Sigmoid colon (tissue), 7 donors: Measurements from ENCODE around the gene LSR. TPM values are rescaled to one million over a fixed set of nuclear protein-coding genes. Genes with fewer than 3 reads are reported as not detected.

Experiments
- DNase-seq: peaks from one replicate; pipeline ENCODE4 v3.0.0-alpha.2; 2019
- H3K27ac ChIP-seq, 4 donors: fragments of 200-600 bp; sonication (generic); one replicate each; pipeline ENCODE4 v1.5.1; 2016 to 2019; ENCODE audit warnings: mild to moderate bottlenecking in 1 of 4
- H3K27me3 ChIP-seq, 3 donors: fragments of 200-600 bp; sonication (generic); one replicate each; pipeline ENCODE4 v1.5.1; 2019; ENCODE audit warnings: mild to moderate bottlenecking in 1 of 3
- H3K36me3 ChIP-seq, 4 donors: fragments of 200-600 bp; sonication (generic); one replicate each; pipeline ENCODE4 v1.5.1; 2016 to 2019
- H3K4me1 ChIP-seq, 4 donors: fragments of 200-600 bp; sonication (generic); one replicate each; pipeline ENCODE4 v1.5.1; 2017 to 2019
- H3K4me3 ChIP-seq, 4 donors: fragments of 200-600 bp; sonication (generic); one replicate each; pipeline ENCODE4 v1.5.1; 2017 to 2019; ENCODE audit warnings: mild to moderate bottlenecking in 2 of 4, moderate library complexity in 1 of 4
- H3K9me3 ChIP-seq, 4 donors: fragments of 200-600 bp in 3 of 4; sonication (generic) in 3 of 4; one replicate each; pipeline versions ENCODE4 v1.5.1 to v1.6.1; 2013 to 2019
- CTCF ChIP-seq, 4 experiments: fragments of 450-650 bp in 3 of 4; fragments of 200-600 bp in 1 of 4; IDR thresholded peaks; one replicate each; pipeline ENCODE4 v1.5.1; 2016 to 2019; ENCODE audit warnings: antibody characterized with exemption in 4 of 4, mild to moderate bottlenecking in 3 of 4, moderate library complexity in 2 of 4
- EP300 ChIP-seq, 4 donors: sonication (generic); formaldehyde crosslinking; IDR thresholded peaks; one replicate each; pipeline ENCODE4 v1.6.1; 2017; ENCODE audit warnings: antibody characterized with exemption in 4 of 4
- POLR2A ChIP-seq, 2 donors: fragments of 450-650 bp; IDR thresholded peaks; one replicate each; pipeline ENCODE4 v1.6.1; 2016; ENCODE audit warnings: antibody characterized with exemption in 2 of 2, mild to moderate bottlenecking in 2 of 2, moderate library complexity in 2 of 2
- POLR2AphosphoS5 ChIP-seq, 4 donors: sonication (generic); formaldehyde crosslinking; IDR thresholded peaks; one replicate each; pipeline ENCODE4 v1.6.1; 2017; ENCODE audit warnings: antibody characterized with exemption in 4 of 4
- WGBS, 2 donors: extraction: QIAGEN DNeasy Blood & Tissue Kit; methylation state at CpG; one replicate each; pipeline ENCODE4 v1.1.7; 2013; 5-methylcytosine and 5-hydroxymethylcytosine counted together
- intact Hi-C: fragments of 100-400 bp; cut with DNase I; formaldehyde crosslinking; loops from one replicate; pipeline ENCODE4 v1.15.1; 2023
- polyA plus RNA-seq, 3 donors: library from polyadenylated mRNA; stranded (reverse); fragments of 200-250 nt; gene quantifications; one replicate each; pipeline ENCODE4 v1.2.3, GENCODE V29; 2013
- total RNA-seq, 4 donors: library from RNA; depleted of rRNA; stranded (reverse); fragments of >200 nt; gene quantifications; one replicate each; pipeline ENCODE4 v1.1.0, GENCODE V29; 2016
- donor health status: healthy with polysubstance abuse.
- donor health status: Bipolar disorder and iron deficiency.
- donor health status: healthy.

The LSR gene
- total and polyA plus RNA-seq, 7 donors: 0.68 to 218 (median 3.6) TPM

- intact Hi-C loops: no loop called here
- no peak for TF ChIP-seq POLR2AphosphoS5 (IDR thresholded peaks at IDR 0.05)
- no peak for TF ChIP-seq POLR2A (IDR thresholded peaks at IDR 0.05)
- no peak for TF ChIP-seq EP300 (IDR thresholded peaks at IDR 0.05)
- TF ChIP-seq CTCF (IDR thresholded peaks at IDR 0.05): no peak
- Histone ChIP-seq H3K9me3 (no peaks in the 10 kb centered on the region), H3K4me3 (no peak overlapping the region), H3K4me1 (no peaks in the 10 kb centered on the region), H3K36me3 (no peaks in the 10 kb centered on the region), H3K27me3 (peaks cover 0 to 21% (median 0%) of the 10 kb centered on the region in 3 donors), H3K27ac (no peak overlapping the region)
- 83 to 89% methylated on average over 10 of the region's 10 CpGs for WGBS, 2 donors
- no peak for DNase-seq
These were observed 66.2 kb downstream of the LSR start for GRCh38 chr19:35314858-35315470.

GRCh38 chr19:35315883-35316282 is 67.1 kb downstream of the LSR start:
- Histone ChIP-seq H3K4me1 (no peaks in the 10 kb centered on the region), H3K27ac (no peak overlapping the region), H3K36me3 (no peaks in the 10 kb centered on the region), H3K4me3 (no peak overlapping the region), H3K27me3 (peaks cover 0 to 11% (median 0%) of the 10 kb centered on the region in 3 donors), H3K9me3 (no peaks in the 10 kb centered on the region)
- no peak for DNase-seq
- TF ChIP-seq POLR2AphosphoS5 (IDR thresholded peaks at IDR 0.05) (no peak), POLR2A (IDR thresholded peaks at IDR 0.05) (no peak), EP300 (IDR thresholded peaks at IDR 0.05) (no peak), CTCF (IDR thresholded peaks at IDR 0.05) (no peak)
- WGBS, 2 donors: 82 to 87% methylated on average over 9 of the region's 9 CpGs
- intact Hi-C loops: no loop called here

GRCh38 chr19:35316560-35316959 is 67.8 kb downstream of the LSR start:
- 60 to 71% methylated on average over 9 of the region's 9 CpGs for WGBS, 2 donors
- no peak for DNase-seq
- peaks cover 0 to 7% (median 0%) of the 10 kb centered on the region in 3 donors for H3K27me3 ChIP-seq
- H3K4me1 ChIP-seq: no peaks in the 10 kb centered on the region
- intact Hi-C loops: no loop called here
- H3K9me3 ChIP-seq: no peaks in the 10 kb centered on the region
- no peak overlapping the region for H3K4me3 ChIP-seq
- H3K27ac ChIP-seq: no peak overlapping the region
- no peaks in the 10 kb centered on the region for H3K36me3 ChIP-seq
- no peak for TF ChIP-seq POLR2AphosphoS5 (IDR thresholded peaks at IDR 0.05)
- TF ChIP-seq POLR2A (IDR thresholded peaks at IDR 0.05): no peak
- no peak for TF ChIP-seq EP300 (IDR thresholded peaks at IDR 0.05)
- TF ChIP-seq CTCF (IDR thresholded peaks at IDR 0.05): no peak

Other genes with a start within 250 kb of the LSR start
- 10 to 100 TPM; 27.1 to 58.9 (median 43.0) TPM for gene GRAMD1A, start 248.7 kb upstream of the LSR start, total RNA-seq
- 10 to 100 TPM in 2 of 3 donors, 1 to 10 TPM in 1; 5.1 to 41.1 (median 12.0) TPM for gene GRAMD1A, start 248.7 kb upstream of the LSR start, polyA plus RNA-seq
- gene SCN1B, start 218.5 kb upstream of the LSR start, total RNA-seq: 10 to 100 TPM in 1 of 4 donors, 1 to 10 TPM in 3; 3.0 to 10.0 (median 6.6) TPM
- gene SCN1B, start 218.5 kb upstream of the LSR start, polyA plus RNA-seq: 1 to 10 TPM; 4.5 to 9.6 (median 4.9) TPM
- under 1 TPM in 3 of 4 donors, not detected in 1; 0.36 to 0.95 (median 0.66) TPM for gene HPN, start 207.3 kb upstream of the LSR start, total RNA-seq
- gene HPN, start 207.3 kb upstream of the LSR start, polyA plus RNA-seq: 1 to 10 TPM in 1 of 3 donors, under 1 TPM in 1, not detected in 1; 0.61 to 1.8 TPM
- 10 to 100 TPM in 2 of 4 donors, 1 to 10 TPM in 2; 3.7 to 15.3 (median 8.2) TPM for gene FXYD3, start 133.2 kb upstream of the LSR start, total RNA-seq
- gene FXYD3, start 133.2 kb upstream of the LSR start, polyA plus RNA-seq: 1,000 to 10,000 TPM; 2,472 to 3,333 (median 2,871) TPM
- 10 to 100 TPM; 29.0 to 47.1 (median 35.1) TPM for gene LGI4, start 113.9 kb upstream of the LSR start, total RNA-seq
- 10 to 100 TPM in 1 of 3 donors, 1 to 10 TPM in 2; 4.2 to 35.7 (median 9.0) TPM for gene LGI4, start 113.9 kb upstream of the LSR start, polyA plus RNA-seq
- 100 to 1,000 TPM in 1 of 4 donors, 10 to 100 TPM in 3; 39.1 to 107 (median 44.6) TPM for gene FXYD1, start 110.2 kb upstream of the LSR start, total RNA-seq
- gene FXYD1, start 110.2 kb upstream of the LSR start, polyA plus RNA-seq: 10 to 100 TPM in 2 of 3 donors, 1 to 10 TPM in 1; 6.0 to 57.7 (median 15.0) TPM
- 1 to 10 TPM in 1 of 4 donors, not detected in 3; 3.3 TPM for gene FXYD7, start 105.7 kb upstream of the LSR start, total RNA-seq
- gene FXYD7, start 105.7 kb upstream of the LSR start, polyA plus RNA-seq: 1 to 10 TPM in 1 of 3 donors, not detected in 2; 1.7 TPM
- gene FXYD5, start 94.3 kb upstream of the LSR start, total RNA-seq: 10 to 100 TPM; 20.1 to 32.4 (median 28.8) TPM
- gene FXYD5, start 94.3 kb upstream of the LSR start, polyA plus RNA-seq: 100 to 1,000 TPM in 1 of 3 donors, 10 to 100 TPM in 2; 18.5 to 102 (median 27.0) TPM
- gene FAM187B, start 20.3 kb upstream of the LSR start, total RNA-seq: not detected
- gene FAM187B, start 20.3 kb upstream of the LSR start, polyA plus RNA-seq: not detected
- gene USF2, start 20.0 kb downstream of the LSR start, total RNA-seq: 100 to 1,000 TPM in 3 of 4 donors, 10 to 100 TPM in 1; 76.8 to 120 (median 102) TPM
- gene USF2, start 20.0 kb downstream of the LSR start, polyA plus RNA-seq: 10 to 100 TPM; 72.8 to 98.3 (median 76.3) TPM
- 1 to 10 TPM in 1 of 4 donors, not detected in 3; 3.1 TPM for gene HAMP, start 33.5 kb downstream of the LSR start, total RNA-seq
- under 1 TPM; under 0.01 to 0.92 (median 0.61) TPM for gene HAMP, start 33.5 kb downstream of the LSR start, polyA plus RNA-seq
- gene MAG, start 43.2 kb downstream of the LSR start, total RNA-seq: 1 to 10 TPM in 1 of 4 donors, not detected in 3; 6.1 TPM
- gene MAG, start 43.2 kb downstream of the LSR start, polyA plus RNA-seq: under 1 TPM in 1 of 3 donors, not detected in 2; 0.06 TPM
- 1 to 10 TPM; 1.2 to 4.8 (median 2.7) TPM for gene CD22, start 80.2 kb downstream of the LSR start, total RNA-seq
- gene CD22, start 80.2 kb downstream of the LSR start, polyA plus RNA-seq: 100 to 1,000 TPM in 1 of 3 donors, 1 to 10 TPM in 1, under 1 TPM in 1; 0.69 to 107 (median 4.8) TPM
- not detected for gene FFAR1, start 98.9 kb downstream of the LSR start, total RNA-seq
- gene FFAR1, start 98.9 kb downstream of the LSR start, polyA plus RNA-seq: under 1 TPM in 1 of 3 donors, not detected in 2; 0.06 TPM
- gene FFAR3, start 109.5 kb downstream of the LSR start, total RNA-seq: 1 to 10 TPM; 1.1 to 1.9 (median 1.5) TPM
- gene FFAR3, start 109.5 kb downstream of the LSR start, polyA plus RNA-seq: under 1 TPM in 1 of 3 donors, not detected in 2; 0.67 TPM
- under 1 TPM in 3 of 4 donors, not detected in 1; 0.27 to 0.83 (median 0.36) TPM for gene GPR42, start 122.1 kb downstream of the LSR start, total RNA-seq
- gene GPR42, start 122.1 kb downstream of the LSR start, polyA plus RNA-seq: under 1 TPM in 1 of 3 donors, not detected in 2; 0.17 TPM
- under 1 TPM in 1 of 4 donors, not detected in 3; 0.81 TPM for gene FFAR2, start 199.3 kb downstream of the LSR start, total RNA-seq
- gene FFAR2, start 199.3 kb downstream of the LSR start, polyA plus RNA-seq: under 1 TPM in 2 of 3 donors, not detected in 1; 0.69 to 0.92 TPM
- not detected for gene KRTDAP, start 241.5 kb downstream of the LSR start, total RNA-seq
- gene KRTDAP, start 241.5 kb downstream of the LSR start, polyA plus RNA-seq: not detected